GM18507 (cell line): Measurements from ENCODE around the gene CARD19.

Source experiments
- DNase-seq: peaks from one replicate; pipeline ENCODE4 v3.0.0; 2011; ENCODE audit warnings: low read depth; ENCODE audit not compliant: insufficient read length; ENCODE audit errors: extremely low spot score
- FAIRE-seq: peaks from 2 replicates; lab custom pipeline; 2011; peaks lifted over from hg19 to GRCh38; lab: Jason Lieb, UNC

The CARD19 gene

DNA sequence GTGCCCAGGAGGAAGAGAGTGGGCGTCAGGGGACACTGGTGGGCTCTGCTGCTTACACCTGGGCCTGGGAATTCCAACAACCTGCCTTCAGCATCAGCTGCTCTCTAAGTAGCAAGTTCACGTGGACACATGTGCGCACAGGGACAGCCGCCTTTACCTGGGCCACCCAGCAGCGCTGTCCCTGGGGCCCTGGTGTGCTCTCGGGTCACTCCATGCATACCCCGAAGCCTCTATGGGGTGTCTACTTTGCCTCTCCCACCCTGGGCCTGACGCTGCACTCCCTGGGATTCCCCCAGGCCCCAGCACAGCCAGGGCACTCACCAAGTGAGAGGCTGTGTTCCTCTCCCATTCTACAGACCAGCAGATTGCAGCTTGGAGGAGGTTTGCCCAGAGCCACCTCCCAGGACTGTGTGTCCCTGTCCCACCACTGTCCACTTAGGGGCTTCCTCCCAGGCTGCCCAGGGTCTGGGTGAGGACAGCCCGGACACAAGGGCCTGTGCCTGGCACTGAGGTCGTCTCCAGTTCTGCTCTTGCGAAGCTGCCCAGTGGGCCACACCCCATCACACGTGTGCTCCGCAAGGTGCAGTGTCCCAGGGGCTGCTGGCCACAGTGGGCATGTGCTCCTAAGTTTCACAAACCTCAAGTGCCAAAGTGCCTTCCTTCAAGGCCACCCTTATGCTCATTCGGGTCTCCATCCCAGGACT is 32.1 kb downstream of the CARD19 start:
- FAIRE-seq (no peak), DNase-seq (no peak)

DNA sequence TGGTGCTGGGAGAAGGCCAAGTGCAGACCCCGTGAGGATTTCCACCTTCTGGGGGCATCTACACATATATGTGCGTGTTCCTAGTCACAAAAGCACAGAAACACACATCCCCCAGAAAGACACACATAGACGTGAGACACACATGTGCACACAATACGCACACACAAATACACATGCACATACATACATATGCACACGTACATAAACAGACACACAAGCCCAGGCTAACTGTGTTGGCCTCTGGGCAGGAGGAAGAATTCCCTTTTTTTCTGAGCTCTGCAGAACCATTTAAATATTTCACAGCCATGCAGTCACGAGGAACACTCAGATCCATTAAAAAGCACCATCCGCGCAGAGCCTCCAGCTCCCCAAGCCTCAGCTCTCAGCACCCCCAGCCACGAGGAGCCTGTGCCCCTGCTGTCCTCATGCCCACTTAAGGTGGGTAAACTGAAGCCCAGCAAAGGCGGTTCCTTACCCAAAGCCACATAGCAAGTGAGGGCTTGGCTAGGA is 32.8 kb downstream of the CARD19 start:
- DNase-seq (no peak), FAIRE-seq (no peak)

DNA sequence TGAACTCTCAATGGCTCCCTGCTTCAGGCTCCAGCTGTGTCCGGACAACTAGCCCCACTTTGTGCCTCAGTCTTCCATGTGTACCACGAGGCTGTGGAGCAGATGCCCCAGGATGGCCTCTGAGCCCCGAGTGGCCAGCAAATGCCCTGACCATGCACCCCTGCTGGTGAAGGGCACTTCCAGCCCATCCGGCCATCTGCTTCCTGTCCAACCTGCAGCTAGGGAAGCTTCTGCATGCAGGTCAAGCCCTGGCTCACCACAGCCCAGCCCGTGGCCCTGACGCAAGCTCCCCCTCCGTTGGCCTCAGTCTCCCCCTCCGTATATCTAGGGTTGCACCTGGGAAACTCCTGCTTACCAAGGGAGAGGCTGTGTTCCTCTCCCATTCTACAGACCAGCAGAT is 33.3 kb downstream of the CARD19 start:
- DNase-seq (no peak), FAIRE-seq (no peak)

DNA sequence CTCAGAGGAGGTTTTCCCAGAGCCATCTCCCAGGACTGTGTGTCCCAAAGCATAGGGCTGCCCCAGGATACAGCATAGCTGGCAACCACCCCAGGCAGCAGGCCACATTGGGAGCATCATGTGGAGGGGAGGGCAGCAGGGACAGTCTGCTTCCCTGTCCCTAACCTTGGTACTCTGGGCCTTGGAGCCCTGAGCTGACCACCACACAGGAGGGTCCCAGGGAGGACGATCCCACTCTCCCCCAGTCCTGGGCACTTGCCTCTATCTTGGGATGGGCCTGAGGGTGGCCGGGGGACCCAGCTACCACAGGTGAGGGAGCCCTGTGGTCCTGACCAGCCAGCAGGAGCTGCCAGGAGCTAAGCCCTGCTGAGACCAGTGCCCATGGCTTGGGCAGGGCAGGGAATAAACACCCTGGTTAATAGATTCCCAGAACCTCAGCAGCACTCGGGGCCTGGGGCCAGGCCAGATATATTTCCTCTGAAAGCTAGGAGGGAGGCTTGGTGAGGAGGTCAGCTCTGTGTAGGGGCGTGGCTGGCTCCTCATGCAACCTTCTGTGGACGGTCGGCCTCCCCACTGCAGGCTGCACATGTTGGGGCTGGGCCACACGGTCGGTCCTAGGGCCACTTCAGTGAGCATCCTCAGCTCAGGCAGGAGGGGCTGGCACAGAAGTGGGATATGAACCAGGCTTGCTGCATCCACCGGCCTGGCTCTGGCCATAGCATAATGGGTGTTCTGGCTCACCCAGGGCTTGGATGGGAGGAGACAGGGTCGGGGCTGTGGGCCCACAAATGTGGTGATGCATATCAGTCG is 33.9 kb downstream of the CARD19 start:
- DNase-seq (no peak), FAIRE-seq (no peak)

DNA sequence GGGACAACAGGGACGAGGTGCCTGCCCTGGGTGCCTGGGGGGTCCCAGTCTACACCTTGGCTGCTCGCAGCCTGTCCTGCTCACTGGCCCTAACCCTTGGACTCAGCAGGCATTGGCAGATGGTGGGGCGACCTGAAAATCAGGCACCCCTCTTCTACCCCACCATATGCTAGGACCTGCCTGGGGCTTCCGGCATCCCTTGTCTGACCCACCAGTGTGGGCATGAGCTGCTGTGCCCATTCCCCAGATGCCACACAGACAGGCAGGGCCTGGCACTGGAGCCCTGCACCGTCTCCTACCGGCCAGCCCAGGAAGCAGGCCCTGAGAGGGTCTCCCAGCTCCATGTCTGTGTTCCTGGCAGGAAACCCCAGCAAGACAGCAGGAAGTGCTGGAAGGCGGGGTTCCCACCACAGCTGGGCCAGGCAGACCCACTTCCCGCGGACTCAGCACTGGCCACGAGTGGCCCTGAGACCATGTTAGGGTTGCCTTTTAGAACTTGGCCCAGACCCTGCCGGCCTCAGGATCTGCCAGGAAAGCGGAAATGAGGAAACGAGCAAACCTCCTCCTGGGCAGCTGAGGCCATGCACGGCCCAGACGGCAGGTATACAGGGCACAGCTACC is 35.0 kb downstream of the CARD19 start:
- no peak for FAIRE-seq
- DNase-seq = no peak

DNA sequence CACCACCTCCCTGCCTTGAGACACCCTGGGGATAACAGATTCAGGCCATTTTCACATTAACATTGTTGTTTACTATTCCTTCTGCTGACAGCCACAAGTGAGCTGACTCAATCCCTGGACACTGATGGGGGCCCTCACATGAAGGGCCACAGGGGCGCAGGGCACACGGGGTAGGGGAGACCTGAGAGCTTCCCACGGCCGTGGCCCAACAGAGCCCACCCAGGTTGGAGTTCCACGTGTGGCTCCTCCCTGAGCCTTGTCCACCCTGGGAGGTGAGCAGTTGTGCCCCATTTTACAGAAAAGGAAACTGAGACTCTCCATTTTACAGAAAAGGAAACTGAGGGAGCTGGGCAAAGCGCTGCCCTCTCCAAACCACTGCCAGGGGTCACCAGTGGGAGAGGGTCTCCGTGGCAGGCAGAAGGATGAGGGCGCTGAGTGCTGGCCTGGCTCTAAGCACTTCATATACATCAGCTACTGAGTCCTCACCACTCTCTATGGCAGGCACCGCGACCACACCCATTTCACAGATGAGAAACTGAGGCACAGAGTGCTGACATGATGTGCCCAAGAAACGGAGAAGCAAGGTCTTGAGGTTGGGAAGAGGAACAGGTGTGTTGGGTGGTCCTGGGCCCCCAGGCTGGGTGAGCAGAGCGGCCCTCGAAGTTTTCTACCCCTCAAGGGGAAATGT is 35.7 kb downstream of the CARD19 start:
- DNase-seq (no peak), FAIRE-seq (no peak)

DNA sequence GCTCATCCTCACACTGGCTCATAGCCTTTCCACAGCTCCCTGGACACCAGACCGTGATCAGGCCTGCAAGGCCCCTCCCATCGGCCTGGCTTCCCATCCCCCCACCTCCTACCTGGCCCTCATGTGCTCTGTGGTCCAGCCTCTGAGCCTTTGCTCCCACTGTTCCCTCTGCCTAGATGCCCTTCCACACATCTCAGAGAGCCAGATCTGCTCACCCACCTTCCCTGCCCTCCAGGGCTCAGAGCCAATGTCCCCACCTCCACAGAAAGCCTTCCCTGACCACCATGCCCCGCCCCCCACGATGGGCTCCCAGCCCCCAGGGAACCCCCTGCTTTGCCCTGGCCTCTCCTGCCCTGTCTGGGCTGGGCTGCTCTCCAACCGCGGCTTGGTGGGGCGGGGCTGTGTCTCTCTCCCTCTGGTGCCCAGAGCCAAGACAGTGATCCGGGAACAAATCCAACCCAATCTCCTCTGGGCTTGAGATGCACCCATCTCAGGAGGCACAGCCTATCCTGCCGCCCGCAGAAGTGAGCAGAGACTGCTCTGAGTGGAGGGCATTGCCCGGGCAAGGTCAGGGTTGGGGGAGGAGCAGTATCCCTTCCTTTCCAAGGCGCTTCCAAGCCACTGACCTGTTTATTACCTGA is 36.4 kb downstream of the CARD19 start:
- no peak for FAIRE-seq

DNA sequence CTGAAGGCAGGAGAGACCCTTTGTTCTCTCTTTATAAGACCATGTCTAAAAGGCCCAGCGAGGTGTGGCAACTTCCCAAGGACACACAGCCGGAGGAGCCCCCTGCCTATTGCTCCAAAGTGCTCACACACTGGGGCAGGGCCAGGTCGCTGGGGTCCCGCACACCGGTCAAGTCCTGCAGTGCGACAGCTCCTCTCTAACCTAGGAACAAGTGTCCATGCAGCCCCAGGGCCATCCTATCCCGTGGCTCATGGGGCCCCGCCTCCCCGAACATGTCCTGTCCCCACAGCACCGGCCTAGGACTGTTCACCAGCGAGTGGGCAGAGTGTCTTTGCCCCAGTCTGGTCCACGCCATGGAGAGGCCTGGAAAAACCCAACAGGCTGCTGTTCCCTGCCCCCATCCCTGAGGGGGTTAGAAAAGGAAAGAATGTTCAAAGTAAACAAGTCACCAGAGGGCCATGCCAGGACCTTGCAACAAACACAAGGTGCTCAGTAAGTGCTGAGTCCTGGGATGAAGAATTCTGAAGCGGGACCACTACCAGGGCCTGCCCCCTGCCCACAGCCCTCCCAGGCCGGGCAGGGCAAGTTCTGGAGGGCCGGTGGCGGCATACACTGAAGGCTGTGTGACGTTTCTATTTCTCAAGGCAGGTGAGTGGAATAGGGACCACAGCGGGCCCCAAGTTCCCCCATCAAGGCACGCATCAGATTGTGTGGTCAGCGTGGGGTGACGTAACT is 37.1 kb downstream of the CARD19 start:
- FAIRE-seq (peak; percentile 57), DNase-seq (no peak)

More for the DNA sequence above, 36.4 kb downstream of the CARD19 start:
- DNase-seq = no peak

DNA sequence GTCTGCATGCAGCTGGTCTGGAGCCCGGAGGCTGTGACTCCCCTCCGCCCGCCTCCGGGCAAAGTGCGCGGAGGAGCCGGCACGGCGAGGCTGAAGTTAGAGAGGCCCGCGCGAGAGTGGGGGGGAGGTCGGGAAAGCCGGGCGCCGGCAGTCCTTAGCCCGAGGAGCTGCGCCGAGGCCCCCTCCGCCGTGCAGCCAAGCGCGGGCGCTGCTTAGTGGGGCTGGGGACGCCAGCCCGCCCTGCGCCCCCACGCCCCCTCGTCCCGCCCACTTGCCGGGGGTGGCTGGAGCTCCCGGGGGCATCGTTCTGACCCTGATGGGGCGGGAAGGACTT is 37.6 kb downstream of the CARD19 start:
- DNase-seq = no peak

DNA sequence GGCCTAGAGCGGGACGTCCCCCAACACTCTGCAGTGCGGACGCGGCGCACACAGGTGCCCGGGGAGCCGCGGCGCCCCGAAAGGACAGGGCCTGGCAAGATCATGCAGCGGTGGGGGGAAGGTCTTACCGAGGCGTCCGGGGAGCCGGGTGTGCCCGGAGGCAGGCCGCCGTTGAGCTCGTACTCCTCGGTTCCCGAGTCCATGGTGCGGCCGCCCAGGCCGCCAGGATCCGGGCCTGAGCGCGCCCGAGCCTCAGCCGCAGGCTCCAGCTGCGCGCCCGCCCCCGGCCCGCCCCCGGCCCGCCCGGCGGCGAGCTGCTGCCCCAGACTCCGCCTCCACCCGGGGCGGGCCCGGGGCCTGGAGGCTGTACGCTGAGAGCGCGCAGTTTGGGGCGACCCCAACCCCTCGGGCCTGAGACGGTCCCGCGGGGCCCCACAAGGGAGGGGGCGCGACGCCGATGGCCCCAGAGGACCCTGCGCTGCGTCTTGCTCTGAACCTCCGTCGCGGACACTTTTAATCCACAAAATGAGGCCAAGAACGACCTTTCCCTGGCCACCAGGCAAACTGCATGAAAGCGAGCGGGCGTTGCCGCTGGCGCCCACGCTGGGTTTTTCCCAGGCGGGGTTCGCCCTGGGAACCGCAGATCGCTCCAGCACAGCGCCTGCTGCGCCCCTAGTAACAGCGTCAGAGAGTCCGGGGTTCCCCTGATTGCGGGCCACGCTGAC is 38.2 kb downstream of the CARD19 start, which contains the start of gene NINJ1:
Gene NINJ1 (minus strand): TSS at position 237 of the 725 bp plus-strand sequence. CDS start 34 bp downstream, at position 203.
- peak; percentile 64 for DNase-seq
- peak; percentile 80 for FAIRE-seq

More for the DNA sequence above, 37.6 kb downstream of the CARD19 start:
- FAIRE-seq = no peak

DNA sequence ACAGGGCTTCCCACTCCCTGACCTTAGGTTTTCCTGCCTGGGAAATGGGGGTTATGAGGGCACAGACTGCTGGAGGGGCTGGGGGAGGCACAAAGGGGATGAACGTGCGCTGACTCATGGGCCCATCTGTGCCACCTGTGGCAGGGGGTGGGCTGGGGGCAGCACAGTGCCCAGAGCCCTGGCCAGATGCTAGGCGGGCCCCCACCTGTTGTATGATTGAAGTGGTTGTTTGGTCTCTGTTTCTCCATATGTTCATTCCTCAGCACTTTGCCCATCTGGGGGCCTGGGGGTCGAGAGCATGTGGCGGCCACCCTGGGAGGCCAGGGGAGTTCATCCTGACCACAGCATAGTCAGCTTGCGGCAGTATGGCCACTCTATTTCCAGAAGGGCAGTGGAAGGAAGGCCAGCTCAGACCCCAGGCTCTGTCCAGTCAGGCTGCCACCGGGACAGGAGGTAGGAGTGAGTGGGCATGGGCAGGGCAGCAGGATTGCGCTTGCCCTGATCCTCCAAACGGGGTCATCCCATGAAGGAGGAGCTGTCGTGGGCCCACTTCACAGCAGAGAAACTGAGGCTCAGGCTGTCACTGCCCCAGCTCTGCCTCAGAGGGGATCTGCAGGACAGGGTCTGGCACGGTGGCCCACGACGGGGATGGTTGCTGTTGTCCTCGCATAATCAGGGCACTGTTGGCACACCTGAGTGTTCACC is 38.9 kb downstream of the CARD19 start:
- DNase-seq = no peak
- no peak for FAIRE-seq

DNA sequence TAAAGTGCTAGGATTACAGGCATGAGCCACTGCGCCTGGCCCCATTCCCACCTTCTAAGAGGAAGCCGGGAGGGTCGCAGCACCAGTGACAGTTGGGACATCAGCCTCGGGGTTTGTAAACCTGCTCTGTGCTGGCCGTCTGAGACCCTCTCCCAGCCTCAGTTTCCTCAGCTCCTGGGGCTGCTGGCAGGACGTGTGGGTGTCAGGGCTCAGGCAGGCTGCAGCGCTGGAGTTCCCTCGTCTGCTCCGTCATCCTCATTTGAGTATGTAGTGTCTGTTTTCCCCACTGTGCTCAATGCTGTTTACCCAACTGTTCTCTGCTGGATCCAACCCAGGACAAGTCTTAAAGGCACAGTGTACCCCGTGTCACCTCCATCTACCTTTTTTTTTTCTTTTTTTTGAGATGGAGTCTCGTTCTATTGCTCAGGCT is 40.0 kb downstream of the CARD19 start:
- no peak for FAIRE-seq
- DNase-seq = no peak

DNA sequence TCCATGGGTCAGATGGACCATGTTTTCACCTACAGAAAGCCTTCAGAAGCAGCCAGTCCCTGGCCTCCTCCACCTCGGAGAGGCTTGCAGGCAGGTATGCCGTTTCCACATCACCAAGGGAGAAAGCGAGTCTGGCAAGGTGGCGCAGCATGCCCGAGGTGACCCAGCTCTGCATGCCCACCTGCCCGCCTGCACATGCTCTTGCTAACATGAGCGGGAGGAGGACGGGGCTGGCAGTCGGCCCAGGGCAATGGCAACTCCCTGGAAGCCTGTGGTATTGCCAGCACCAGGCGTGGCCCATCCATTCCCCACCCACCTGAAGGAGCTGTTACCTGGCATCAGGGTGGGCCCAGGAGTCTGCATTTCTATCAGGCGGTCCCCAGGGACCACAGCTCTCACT is 41.3 kb downstream of the CARD19 start:
- no peak for DNase-seq
- FAIRE-seq = no peak

DNA sequence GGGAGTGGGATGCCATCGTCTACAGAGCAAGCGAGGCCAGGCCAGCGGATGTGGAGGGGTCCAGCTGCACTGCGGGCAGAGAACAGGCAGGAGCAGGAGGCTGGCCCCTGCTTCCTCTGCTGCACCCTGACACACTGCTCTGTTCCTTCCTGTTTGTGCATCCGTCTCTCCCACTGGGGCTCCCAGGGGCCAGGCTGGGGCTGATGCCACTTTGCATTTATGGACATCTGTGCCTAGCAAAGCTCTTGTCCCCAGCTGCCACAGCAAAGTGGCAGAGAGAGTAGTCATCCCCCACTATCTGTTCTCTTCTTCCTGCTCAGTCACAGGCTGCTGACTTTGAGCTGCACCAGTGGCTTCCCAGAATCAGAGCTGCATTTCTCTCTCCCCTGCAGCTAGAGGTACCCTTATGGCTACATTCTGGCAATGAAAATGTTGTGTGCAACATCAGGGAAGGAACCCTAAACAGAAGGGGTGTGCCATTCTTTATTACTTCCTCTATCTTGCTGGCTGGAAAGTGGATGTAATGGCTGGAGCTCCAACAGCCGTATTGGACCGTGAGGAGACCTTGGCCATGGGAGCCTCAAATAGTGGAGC is 42.3 kb downstream of the CARD19 start:
- FAIRE-seq (no peak), DNase-seq (no peak)

DNA sequence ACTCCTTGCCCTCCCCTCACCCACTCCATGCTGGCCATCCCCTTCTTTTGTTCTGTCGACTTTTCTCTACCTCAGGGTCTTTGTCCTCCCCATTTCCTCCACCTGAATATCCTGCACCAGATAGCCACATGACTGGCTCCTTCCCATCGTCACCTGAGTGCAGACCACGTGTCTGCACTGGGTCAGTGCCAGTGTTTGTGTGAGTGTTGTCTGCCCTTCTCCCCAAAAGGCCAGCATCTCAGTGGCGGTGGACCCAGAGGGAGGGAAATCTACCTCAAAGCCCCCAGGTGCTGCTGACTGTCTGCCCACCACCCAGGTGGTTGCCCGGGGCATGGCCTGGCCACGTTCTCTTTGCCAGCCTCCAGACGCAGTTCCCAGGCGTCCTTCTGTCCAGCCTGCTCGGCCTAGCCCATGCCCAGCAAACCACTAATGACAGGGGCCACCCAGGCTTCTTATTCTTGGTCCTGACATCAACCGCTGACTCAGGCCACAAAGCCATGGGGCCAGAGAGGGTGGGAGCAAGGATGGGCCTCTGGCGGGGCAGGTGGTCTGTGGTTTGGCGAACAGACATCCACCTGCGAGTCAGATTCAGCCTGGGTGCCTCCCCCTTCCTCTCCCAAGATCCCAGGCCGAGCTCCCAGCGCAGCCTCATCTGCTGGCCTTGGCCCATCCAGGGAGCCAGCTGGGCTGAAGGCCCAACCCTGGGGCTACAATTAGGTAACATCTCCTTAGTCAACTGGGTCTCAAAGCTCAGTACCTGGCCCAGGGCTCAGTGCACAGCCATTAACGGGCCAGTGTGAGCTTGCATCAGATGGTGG is 43.6 kb downstream of the CARD19 start:
- FAIRE-seq (no peak), DNase-seq (no peak)

DNA sequence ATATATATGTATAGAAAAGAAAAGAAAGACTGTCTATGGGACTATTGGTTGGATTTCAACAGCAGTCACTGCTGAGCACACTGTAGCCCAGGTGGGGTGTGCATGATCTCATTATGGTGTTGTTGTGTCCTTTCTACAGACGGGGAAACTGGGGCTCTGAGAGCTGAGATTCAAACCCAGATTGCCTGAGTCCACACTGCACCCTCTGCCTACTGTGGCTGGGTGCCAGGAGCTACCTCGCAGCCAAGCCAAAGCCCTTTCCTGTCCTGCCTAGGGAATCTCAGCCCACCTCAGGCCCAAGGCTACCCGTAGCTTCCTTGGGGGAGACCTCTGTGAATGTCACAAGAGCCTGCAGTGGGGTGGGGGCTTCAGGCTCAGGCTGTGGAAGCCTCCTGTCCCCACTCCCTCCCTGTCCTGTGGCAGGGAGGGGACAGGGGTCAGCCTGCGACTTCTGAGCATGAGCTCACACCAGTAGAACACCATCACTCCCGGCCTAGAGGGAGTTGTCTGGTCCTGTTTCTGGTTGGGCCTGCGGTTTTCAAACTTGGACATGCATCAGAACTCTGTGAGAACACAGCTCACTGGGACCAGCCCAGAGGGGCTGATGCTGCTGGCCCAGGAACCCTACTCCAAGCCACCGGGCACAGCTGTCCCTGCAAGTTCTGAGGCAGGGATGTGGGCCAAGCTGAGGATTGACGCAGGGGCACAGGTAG is 45.9 kb downstream of the CARD19 start:
- DNase-seq (no peak), FAIRE-seq (no peak)
